LNCAP (cell line): ENCODE measurements around the gene ASAP3.

ENCODE experiments used
- CTCF ChIP-seq: fragments of 450-650 bp; IDR thresholded peaks from 2 replicates; pipeline ENCODE4 v1.5.1; 2017; ENCODE audit warnings: mild to moderate bottlenecking

Gene ASAP3

GRCh38 chr1:23522244-23522982, 38.4 kb upstream of the ASAP3 start:
- TF ChIP-seq CTCF, result no peak

GRCh38 chr1:23521588-23521987, 37.6 kb upstream of the ASAP3 start:
- TF ChIP-seq CTCF, result no peak

GRCh38 chr1:23517581-23517980, 33.6 kb upstream of the ASAP3 start:
- no peak for TF ChIP-seq CTCF

GRCh38 chr1:23515905-23516304, 31.9 kb upstream of the ASAP3 start:
- TF ChIP-seq CTCF, result no peak

GRCh38 chr1:23514111-23514679, 30.2 kb upstream of the ASAP3 start:
- TF ChIP-seq CTCF, result no peak

- no peak for TF ChIP-seq CTCF
Measured at GRCh38 chr1:23509896-23510295, 25.9 kb upstream of the ASAP3 start.

GRCh38 chr1:23506376-23507107, 22.6 kb upstream of the ASAP3 start:
- TF ChIP-seq CTCF, result no peak
